GM21381 (cell line): ENCODE data around the gene CHID1.
A peak's percentile ranks its signal among the peaks of the same experiment; 100 is the strongest.

ENCODE experiments used
- ATAC-seq: cut with Tn5 transposase; IDR thresholded peaks from one replicate; pipeline ENCODE4 v1.9.1; 2021; ENCODE audit warnings: mild to moderate bottlenecking, moderate library complexity; ENCODE audit not compliant: unreplicated experiment

Gene CHID1

GRCh38 chr11:839280-839623, 71.4 kb downstream of the CHID1 start:
- no peak for ATAC-seq

GRCh38 chr11:838441-839279, 72.0 kb downstream of the CHID1 start:
- no peak for ATAC-seq

GRCh38 chr11:837990-838307, 72.7 kb downstream of the CHID1 start:
- ATAC-seq: no peak

DNA sequence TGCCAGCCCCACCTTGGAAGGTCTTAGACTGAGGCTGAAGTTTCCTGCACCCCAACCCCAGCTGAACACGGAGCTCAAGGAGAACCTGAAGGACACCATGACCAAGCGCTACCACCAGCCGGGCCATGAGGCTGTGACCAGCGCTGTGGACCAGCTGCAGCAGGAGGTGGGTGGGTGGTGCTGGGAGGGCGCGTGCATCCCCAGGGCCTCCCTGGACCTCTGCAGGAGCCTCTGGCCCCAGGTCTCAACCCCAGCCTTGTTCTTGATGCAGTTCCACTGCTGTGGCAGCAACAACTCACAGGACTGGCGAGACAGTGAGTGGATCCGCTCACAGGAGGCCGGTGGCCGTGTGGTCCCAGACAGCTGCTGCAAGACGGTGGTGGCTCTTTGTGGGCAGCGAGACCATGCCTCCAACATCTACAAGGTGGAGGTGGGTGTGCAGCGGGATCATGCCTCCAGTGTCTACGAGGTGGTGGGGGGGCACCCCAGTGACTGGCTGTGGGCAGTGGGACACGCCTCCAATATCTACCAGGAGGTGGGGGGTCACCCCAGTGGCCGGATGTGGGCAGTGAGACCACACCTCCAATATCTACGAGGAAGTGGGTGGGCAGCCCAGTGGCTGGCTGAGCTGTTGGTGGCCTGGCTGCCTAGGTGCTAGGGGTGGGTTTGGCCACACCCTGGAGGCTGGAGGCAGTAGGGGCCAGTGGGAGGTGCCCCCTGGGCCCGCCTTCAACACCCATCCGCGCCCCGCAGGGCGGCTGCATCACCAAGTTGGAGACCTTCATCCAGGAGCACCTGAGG, 73.2 kb downstream of the CHID1 start:
- ATAC-seq: no peak

GRCh38 chr11:836700-837099, 73.9 kb downstream of the CHID1 start:
- no peak for ATAC-seq

DNA sequence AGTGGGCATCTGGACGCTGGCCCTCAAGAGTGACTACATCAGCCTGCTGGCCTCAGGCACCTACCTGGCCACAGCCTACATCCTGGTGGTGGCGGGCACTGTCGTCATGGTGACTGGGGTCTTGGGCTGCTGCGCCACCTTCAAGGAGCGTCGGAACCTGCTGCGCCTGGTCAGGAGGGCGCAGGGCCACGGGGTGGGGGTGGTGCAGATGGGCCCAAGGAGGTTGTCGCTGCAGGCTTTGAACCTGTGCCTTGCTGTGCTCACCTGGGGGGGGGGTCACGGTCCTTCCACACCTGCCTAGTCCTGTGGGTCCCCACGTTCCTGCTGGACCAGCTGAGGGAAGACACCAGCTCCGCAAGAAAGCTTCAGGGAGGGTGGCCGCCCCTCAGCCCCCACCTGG, 74.3 kb downstream of the CHID1 start:
- no peak for ATAC-seq

DNA sequence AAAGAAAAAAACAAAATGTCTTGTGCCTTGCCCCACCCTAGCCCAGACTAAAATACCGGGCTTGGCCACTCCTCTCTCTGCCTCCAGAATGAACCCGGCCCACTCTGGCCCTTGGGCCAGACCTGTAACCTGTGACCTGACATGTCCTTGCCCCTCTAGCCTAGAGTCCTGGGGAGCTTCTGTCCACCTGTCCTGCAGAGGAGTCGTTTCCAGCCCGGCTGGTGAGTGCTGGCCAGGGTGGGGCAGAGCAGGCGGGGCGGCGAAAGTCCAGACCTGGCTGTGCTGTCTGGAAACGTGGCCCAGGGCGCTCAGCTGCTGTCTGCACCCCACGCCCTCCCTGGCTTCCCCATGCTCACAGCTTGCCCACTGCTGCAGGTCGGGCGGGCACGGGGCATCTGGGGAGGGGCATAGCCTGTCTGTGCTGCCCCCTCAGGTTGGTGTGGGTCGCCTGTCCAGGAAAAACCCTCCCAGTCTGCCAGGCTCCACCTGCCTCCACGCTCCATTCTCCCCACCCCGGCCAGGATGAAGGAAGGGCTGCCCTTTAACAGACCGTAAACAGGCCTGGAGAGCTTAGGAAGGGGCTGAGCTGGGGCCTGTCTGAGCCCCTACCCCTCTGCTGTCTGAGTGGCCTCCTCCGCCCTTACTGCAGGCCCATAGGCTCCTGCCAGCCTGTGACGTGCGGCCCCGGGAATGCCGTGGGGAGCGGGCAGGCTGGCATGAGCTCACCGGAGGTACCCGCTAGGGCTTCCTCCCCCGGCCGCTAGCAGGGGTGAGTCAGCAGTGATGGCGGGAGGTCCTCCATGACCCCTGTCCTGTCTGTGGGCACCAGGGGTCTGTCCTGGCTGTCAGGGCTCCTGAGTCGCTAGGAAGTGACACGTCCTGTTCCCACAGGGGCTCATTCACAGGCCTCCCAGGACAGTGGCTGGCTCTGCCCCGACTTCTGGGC, 76.0 kb downstream of the CHID1 start:
- ATAC-seq: no peak

GRCh38 chr11:833849-834311, 76.7 kb downstream of the CHID1 start:
- ATAC-seq: no peak

GRCh38 chr11:833114-833791, 77.4 kb downstream of the CHID1 start:
- ATAC-seq: peak; percentile 24

DNA sequence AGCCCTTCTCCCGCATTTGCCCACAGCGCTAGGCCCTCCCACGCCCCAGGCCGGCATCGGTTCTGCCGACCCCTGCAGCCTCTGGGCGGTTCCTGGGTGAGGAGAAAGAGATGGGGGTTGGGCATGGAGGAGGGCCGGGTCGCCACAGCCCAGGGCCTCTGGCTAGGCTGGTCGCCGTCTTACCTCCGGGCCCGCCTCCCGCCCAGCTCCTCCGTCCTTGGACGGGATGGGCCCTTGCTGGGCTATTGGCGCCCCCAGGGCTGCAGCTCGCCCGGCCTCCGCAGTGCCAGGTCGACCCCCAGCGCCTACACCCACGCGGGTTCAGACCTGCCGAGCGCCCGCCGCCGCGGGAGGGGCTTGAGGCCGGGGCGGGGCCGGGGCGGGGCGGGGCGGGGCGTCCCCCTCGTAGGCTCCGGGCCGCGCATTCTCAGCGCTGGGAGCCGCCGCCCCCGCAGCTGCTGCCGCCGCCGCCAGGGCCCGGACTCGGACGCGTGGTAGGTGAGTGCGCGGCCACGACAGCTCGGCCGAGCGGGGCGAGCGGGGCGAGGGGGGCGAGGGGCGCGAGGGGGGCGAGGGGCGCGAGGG, 78.0 kb downstream of the CHID1 start, which contains the start of gene CD151:
Gene CD151 (plus strand): TSS at position 424 of the 585 bp plus-strand sequence. CDS start 3,118 bp downstream, outside the sequence.
- peak; percentile 34 for ATAC-seq

GRCh38 chr11:831961-832528, 78.6 kb downstream of the CHID1 start:
- no peak for ATAC-seq

GRCh38 chr11:831118-831864, 79.3 kb downstream of the CHID1 start:
- ATAC-seq: no peak

- no peak for ATAC-seq
These were observed 80.1 kb downstream of the CHID1 start for GRCh38 chr11:830295-831117.

DNA sequence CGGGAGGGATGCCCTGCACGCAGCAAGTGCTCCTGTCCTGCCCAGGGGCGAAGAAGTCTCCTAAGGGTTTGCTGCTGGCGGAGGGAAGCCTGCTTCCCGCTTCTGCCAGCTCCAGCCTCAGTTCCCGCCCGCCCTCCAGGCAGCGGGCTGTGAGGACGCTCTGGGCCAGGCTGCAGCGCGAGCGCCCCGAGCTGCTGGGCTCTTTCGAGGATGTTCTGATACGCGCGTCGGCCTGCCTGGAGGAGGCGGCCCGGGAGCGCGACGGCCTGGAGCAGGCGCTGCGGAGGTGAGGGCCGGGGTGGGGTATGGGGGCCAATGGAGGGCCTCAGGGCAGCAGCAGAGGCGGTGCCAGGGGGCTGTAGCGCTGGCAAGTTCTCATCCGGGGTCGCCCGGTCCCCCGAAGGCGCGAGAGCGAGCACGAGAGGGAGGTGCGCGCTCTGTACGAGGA, 80.7 kb downstream of the CHID1 start:
- ATAC-seq: no peak

DNA sequence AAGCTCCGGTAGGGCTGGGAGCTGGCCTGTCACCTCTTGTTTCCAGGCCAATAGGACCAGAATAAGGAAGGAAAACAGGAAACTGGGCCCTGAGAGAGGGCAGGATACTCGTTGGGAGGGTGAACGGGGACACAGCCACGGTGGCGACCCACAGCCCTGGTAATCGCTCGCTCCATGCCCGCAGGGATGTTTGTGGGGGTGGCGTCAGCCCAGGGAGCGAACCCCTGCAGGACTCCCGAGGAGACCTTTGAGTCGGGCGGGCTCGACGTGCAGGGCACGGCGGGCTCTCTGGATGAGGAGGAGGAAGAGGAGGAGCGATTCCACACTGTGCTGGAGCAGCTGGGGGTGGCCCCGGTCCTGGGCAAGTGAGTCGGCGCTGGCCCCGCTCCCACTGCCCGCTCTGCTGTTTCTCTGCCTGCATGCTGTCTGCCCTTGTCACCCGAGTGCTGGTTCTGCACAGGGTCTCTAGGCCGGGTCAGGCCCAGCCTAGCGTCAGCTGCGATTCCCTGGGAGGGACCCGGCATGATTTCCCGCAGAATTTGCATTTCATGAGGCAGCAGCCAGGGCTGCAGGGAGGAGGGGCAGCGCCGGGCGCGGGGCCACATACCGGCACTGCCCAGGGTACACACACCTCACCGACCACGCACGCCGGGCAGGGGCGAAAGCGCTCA, 81.3 kb downstream of the CHID1 start:
- no peak for ATAC-seq

DNA sequence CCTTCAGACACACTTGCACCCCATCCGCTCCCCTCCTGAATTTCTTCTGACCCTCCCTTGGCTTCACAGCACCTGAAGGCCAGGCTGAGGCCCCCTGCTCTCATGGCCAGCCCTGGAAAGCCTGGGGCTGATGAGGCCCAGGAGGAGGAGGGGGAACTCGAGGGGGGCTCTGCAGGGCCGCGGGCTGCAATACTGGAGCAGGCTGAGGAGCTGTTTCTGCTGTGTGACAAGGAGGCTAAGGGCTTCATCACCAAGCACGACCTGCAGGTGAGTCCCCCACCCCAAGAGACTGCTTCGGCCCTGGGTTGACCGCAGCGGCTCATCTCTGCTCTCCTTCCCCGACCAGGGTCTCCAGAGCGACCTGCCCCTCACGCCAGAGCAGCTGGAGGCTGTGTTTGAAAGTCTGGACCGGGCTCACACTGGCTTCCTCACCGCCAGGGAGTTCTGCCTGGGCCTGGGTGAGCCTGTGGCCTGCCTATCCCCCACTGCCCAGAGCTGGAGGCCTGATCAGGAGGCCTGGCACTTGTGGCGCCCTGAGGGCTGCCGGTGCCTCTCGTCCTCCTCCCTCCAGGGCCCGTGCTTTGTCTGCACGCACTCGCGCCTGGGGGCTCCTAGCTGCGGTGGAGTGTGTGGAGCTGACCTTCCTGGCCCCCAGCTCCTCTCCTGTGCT, 82.0 kb downstream of the CHID1 start:
- ATAC-seq: no peak

DNA sequence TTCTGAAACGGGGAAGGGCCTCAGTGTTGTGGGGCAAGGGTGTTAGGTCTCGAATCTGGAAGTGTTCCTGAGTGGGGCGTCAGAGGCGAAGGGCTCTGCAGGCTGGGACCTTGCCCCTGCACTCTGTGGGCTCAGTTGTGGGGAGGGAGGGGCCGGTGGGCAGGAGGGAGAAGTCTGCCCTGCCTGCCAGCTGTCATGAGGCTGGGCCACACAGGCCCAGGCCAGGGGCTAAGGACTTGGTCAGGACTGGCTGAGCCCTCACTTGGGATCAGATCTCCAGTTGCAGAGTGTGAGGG, 82.8 kb downstream of the CHID1 start, which contains the start of gene CRACR2B:
Gene CRACR2B (plus strand): TSS at position 23 of the 296 bp plus-strand sequence. CDS start 689 bp downstream, outside the sequence.
- ATAC-seq: no peak
